ENCODE results near the gene ABHD14A.

The ABHD14A gene

GRCh38 chr3:51995346-51996163, 20.7 kb downstream of the ABHD14A start, which contains the start of gene RPL29:
Gene RPL29 (minus strand): TSS chr3:51995895. CDS start chr3:51995461, 434 bp downstream.
- no peak; the same call in 1 of the 2 replicates for TF ChIP-seq CEBPB (IDR thresholded peaks at IDR 0.05)
- TF ChIP-seq EGR1 (IDR thresholded peaks at IDR 0.05), result no peak; the same call in 1 of the 2 replicates
- peak; percentile 82; the same call in 1 of the 2 replicates for TF ChIP-seq TCF12 (IDR thresholded peaks at IDR 0.05; ENCODE audit: low read depth)
- TF ChIP-seq, protein P1, sequence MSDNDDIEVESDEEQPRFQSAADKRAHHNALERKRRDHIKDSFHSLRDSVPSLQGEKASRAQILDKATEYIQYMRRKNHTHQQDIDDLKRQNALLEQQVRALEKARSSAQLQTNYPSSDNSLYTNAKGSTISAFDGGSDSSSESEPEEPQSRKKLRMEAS (IDR thresholded peaks at IDR 0.05), result peak; percentile 97
- TF ChIP-seq, protein P2, sequence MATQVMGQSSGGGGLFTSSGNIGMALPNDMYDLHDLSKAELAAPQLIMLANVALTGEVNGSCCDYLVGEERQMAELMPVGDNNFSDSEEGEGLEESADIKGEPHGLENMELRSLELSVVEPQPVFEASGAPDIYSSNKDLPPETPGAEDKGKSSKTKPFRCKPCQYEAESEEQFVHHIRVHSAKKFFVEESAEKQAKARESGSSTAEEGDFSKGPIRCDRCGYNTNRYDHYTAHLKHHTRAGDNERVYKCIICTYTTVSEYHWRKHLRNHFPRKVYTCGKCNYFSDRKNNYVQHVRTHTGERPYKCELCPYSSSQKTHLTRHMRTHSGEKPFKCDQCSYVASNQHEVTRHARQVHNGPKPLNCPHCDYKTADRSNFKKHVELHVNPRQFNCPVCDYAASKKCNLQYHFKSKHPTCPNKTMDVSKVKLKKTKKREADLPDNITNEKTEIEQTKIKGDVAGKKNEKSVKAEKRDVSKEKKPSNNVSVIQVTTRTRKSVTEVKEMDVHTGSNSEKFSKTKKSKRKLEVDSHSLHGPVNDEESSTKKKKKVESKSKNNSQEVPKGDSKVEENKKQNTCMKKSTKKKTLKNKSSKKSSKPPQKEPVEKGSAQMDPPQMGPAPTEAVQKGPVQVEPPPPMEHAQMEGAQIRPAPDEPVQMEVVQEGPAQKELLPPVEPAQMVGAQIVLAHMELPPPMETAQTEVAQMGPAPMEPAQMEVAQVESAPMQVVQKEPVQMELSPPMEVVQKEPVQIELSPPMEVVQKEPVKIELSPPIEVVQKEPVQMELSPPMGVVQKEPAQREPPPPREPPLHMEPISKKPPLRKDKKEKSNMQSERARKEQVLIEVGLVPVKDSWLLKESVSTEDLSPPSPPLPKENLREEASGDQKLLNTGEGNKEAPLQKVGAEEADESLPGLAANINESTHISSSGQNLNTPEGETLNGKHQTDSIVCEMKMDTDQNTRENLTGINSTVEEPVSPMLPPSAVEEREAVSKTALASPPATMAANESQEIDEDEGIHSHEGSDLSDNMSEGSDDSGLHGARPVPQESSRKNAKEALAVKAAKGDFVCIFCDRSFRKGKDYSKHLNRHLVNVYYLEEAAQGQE (IDR thresholded peaks at IDR 0.05; ENCODE audit: low read depth), result no peak
- TF ChIP-seq YY1 (IDR thresholded peaks at IDR 0.05; ENCODE audit: low read depth), result peak; percentile 72
- TF ChIP-seq TAF1 (IDR thresholded peaks at IDR 0.05; ENCODE audit: low read depth), result peak; percentile 99
- peak; percentile 19; the same call in 1 of the 2 replicates for TF ChIP-seq FOXM1 (IDR thresholded peaks at IDR 0.05; ENCODE audit: borderline replicate concordance, low read depth)
- TF ChIP-seq RAD21 (IDR thresholded peaks at IDR 0.05; ENCODE audit: low read depth), result no peak; the same call in 1 of the 2 replicates
- TF ChIP-seq, protein P3, sequence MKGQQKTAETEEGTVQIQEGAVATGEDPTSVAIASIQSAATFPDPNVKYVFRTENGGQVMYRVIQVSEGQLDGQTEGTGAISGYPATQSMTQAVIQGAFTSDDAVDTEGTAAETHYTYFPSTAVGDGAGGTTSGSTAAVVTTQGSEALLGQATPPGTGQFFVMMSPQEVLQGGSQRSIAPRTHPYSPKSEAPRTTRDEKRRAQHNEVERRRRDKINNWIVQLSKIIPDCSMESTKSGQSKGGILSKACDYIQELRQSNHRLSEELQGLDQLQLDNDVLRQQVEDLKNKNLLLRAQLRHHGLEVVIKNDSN (IDR thresholded peaks at IDR 0.05), result peak; percentile 55
- TF ChIP-seq NFIC (IDR thresholded peaks at IDR 0.05), result no peak
- no peak for TF ChIP-seq ZBTB7A (IDR thresholded peaks at IDR 0.05; ENCODE audit: low read depth)
- TF ChIP-seq EP300 (IDR thresholded peaks at IDR 0.05; ENCODE audit: borderline replicate concordance), result peak; percentile 25; the same call in 1 of the 2 replicates
- TF ChIP-seq TEAD4 (IDR thresholded peaks at IDR 0.05), result peak; percentile 42; the same call in 1 of the 2 replicates

DNA sequence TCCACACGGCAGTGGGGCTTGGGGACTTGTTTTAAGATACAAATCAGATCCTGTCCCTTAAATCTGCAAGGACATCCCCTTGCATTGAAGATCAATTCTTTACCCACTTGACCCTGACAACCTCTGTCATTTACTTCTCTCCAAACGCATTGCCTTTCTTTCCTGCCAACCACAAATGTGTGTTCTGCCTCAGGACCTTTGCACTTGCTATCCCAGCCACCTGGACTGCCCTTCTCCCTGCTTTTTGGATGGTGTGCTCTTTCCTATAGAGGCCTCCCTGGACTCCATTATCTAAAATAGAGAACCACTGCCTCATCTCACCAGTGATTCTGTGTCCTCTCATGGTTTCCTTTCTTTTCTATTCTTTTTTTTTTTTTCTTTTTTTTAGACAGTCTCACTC, 22.3 kb downstream of the ABHD14A start:
- TF ChIP-seq TAF1 (IDR thresholded peaks at IDR 0.05; ENCODE audit: low read depth) (no peak), CREB1 (IDR thresholded peaks at IDR 0.05; ENCODE audit: low read depth) (no peak), CEBPB (IDR thresholded peaks at IDR 0.05) (no peak), TCF12 (IDR thresholded peaks at IDR 0.05; ENCODE audit: low read depth) (no peak)

- no peak for TF ChIP-seq TCF12 (IDR thresholded peaks at IDR 0.05; ENCODE audit: low read depth)
- TF ChIP-seq NFIC (IDR thresholded peaks at IDR 0.05), result peak; percentile 36; the same call in 1 of the 2 replicates
- peak; percentile 82 for TF ChIP-seq TEAD4 (IDR thresholded peaks at IDR 0.05)
Observed at GRCh38 chr3:51997935-51998596, 23.2 kb downstream of the ABHD14A start.

GRCh38 chr3:51998774-51999173, 23.9 kb downstream of the ABHD14A start:
- TF ChIP-seq CEBPB (IDR thresholded peaks at IDR 0.05) (no peak), FOXM1 (IDR thresholded peaks at IDR 0.05; ENCODE audit: borderline replicate concordance, low read depth) (no peak), ZBTB7A (IDR thresholded peaks at IDR 0.05; ENCODE audit: low read depth) (no peak), EGR1 (IDR thresholded peaks at IDR 0.05) (no peak), EP300 (IDR thresholded peaks at IDR 0.05; ENCODE audit: borderline replicate concordance) (no peak), TAF1 (IDR thresholded peaks at IDR 0.05; ENCODE audit: low read depth) (no peak), TEAD4 (IDR thresholded peaks at IDR 0.05) (no peak), TCF12 (IDR thresholded peaks at IDR 0.05; ENCODE audit: low read depth) (no peak), RAD21 (IDR thresholded peaks at IDR 0.05; ENCODE audit: low read depth) (no peak), CREB1 (IDR thresholded peaks at IDR 0.05; ENCODE audit: low read depth) (no peak), YY1 (IDR thresholded peaks at IDR 0.05; ENCODE audit: low read depth) (no peak), NFIC (IDR thresholded peaks at IDR 0.05) (no peak)
- TF ChIP-seq, protein P2 (IDR thresholded peaks at IDR 0.05; ENCODE audit: low read depth), result no peak
- TF ChIP-seq, protein P3 (IDR thresholded peaks at IDR 0.05), result no peak
- TF ChIP-seq, protein P1 (IDR thresholded peaks at IDR 0.05), result no peak

GRCh38 chr3:51999846-52000245, 25.0 kb downstream of the ABHD14A start:
- TF ChIP-seq TEAD4 (IDR thresholded peaks at IDR 0.05) (no peak), TAF1 (IDR thresholded peaks at IDR 0.05; ENCODE audit: low read depth) (no peak), YY1 (IDR thresholded peaks at IDR 0.05; ENCODE audit: low read depth) (no peak), RAD21 (IDR thresholded peaks at IDR 0.05; ENCODE audit: low read depth) (no peak), ZBTB7A (IDR thresholded peaks at IDR 0.05; ENCODE audit: low read depth) (no peak), FOXM1 (IDR thresholded peaks at IDR 0.05; ENCODE audit: borderline replicate concordance, low read depth) (no peak), CEBPB (IDR thresholded peaks at IDR 0.05) (no peak), EGR1 (IDR thresholded peaks at IDR 0.05) (no peak), TCF12 (IDR thresholded peaks at IDR 0.05; ENCODE audit: low read depth) (no peak), EP300 (IDR thresholded peaks at IDR 0.05; ENCODE audit: borderline replicate concordance) (no peak)
- TF ChIP-seq, protein P1 (IDR thresholded peaks at IDR 0.05), result no peak
- TF ChIP-seq, protein P3 (IDR thresholded peaks at IDR 0.05), result no peak
